Measurements from ENCODE around the gene SSBP2.

The SSBP2 gene

DNA sequence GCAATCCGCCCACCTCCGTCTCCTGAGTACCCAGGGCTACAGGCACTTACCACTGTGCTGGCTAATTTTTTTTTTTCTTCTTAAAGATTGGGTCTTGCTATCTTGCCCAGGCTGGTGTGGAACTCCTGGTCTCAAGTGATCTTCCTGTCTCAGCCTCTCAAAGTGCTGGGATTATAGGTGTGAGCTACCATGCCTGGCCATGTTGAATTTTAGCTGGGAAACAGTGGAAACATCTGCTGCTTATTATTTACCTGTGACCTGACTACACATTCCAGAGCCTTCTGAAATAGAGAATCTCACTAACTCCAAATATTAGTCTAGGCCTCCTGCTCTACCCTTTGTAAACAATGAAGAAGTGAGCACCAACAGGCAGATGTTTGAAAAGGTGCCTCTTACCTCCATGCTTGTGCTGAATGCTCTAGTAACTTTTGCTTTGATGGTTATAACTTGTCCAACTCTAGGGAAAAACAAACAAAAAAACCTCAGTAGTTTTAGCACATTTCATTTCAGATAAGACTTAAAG is 379.5 kb downstream of the SSBP2 start:
- Histone ChIP-seq H3K4me3 (no peak overlapping the region), H3K27ac (no peak overlapping the region)
- TF ChIP-seq CTCF (IDR thresholded peaks at IDR 0.05): no peak
- DNase-seq (ENCODE audit: low spot score): no peak

DNA sequence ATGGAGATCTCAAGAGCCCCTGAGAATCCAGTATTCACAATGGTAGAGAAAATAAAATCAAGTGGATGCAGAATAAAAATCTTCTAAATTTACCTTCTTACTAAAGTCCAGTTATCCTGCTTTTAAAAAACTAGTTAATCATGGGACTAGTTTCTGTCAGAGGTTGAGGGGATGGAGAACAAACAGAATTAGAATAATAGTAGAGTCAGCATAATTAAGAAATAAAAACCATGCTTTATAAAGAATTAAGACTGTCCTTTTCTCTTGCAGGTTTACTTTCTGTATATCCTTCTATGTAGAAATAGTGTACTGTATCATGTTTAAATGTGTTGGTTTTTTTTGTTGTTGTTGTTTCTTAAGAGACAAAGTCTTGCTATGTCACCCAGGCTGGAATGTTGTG is 380.0 kb downstream of the SSBP2 start:
- Histone ChIP-seq H3K27ac (no peak overlapping the region), H3K4me3 (no peak overlapping the region)
- DNase-seq (ENCODE audit: low spot score): no peak
- TF ChIP-seq CTCF (IDR thresholded peaks at IDR 0.05): no peak

DNA sequence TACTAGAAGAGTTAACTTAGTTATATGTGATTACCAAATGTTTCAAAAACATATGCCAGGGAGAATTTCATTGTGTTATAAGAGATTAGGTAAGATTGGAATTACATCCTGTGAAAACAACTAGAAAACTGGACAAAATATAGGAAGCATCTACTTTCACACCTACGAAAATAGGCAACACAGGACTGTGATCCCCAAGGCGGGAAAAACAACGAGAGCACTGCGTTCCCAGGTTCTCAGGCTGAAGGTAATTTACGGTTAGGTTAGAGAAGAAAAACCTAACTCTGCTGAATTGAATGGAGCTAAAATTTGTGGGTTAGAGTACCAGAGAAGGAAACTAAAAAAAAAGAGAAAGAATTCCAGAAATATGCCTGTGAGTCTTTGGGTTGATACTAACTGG is 385.4 kb downstream of the SSBP2 start:
- TF ChIP-seq CTCF (IDR thresholded peaks at IDR 0.05): no peak
- no peak for DNase-seq (ENCODE audit: low spot score)
- no peak overlapping the region for H3K4me3 ChIP-seq
- H3K27ac ChIP-seq: no peak overlapping the region

GRCh38 chr5:81363093-81363871 is 387.6 kb downstream of the SSBP2 start:
- Histone ChIP-seq H3K4me3 (no peak overlapping the region), H3K27ac (no peak overlapping the region)
- no peak for DNase-seq (ENCODE audit: low spot score)
- no peak for TF ChIP-seq CTCF (IDR thresholded peaks at IDR 0.05)

Data from coronary artery (tissue), 2 donors.